HG03280 (cell line): ENCODE results near the gene GRM7.

Experiments
- ATAC-seq: cut with Tn5 transposase; IDR thresholded peaks from one replicate; pipeline ENCODE4 v1.9.1; 2021; ENCODE audit warnings: mild to moderate bottlenecking, moderate library complexity; ENCODE audit not compliant: unreplicated experiment

The GRM7 gene

DNA sequence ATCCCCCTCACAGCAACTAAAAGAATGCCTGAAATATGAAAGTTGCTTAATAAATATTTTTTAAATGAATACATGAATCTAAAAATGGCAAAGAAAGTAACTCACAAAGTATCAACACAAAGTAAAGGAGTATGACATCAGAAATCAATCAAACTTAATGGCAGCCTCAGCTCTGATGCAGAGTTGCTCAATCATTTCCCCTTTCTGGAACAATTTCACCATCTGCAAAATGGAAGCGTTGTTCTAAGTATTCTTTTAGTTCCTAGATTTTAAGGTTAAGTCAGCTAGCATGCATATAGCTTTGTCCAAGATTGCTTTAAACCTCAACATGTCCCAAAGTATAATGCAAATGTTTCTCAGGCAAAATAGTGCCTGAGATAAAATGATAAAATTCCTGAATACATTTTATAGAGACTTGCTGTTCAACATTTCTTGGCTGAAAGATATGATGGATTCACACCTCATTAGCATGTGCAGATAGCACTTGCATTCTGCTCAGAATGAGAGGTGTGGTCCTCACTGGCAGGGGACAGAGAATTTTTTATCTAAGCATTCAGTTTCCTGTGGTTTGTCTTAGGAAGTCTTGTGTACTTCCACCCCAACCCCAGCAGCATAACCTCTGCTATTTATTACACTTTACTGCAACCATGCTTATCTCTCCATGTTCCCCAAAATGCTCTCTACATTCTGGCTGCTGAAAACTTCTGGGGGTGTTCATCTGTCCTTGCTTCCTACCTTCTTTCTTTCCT, 429.3 kb downstream of the GRM7 start:
- no peak for ATAC-seq

DNA sequence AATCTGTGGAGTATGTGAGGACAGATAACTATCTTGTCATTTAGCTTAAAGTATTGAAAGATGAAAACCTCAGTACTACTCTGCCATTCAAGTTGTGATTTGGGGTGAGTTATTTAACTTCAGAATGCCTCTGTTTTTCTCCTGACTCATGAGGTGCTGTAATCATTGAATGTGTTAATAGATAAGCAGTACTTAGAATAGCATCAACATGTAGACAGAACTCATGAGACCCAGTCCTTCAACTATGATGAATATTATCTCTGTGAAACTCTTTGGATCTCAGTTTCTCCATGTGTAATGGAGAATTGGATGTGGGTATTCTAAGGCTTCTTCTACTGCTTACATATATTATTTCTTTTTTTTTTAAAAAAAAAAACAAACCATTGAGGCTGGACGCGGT, 431.4 kb downstream of the GRM7 start:
- no peak for ATAC-seq

DNA sequence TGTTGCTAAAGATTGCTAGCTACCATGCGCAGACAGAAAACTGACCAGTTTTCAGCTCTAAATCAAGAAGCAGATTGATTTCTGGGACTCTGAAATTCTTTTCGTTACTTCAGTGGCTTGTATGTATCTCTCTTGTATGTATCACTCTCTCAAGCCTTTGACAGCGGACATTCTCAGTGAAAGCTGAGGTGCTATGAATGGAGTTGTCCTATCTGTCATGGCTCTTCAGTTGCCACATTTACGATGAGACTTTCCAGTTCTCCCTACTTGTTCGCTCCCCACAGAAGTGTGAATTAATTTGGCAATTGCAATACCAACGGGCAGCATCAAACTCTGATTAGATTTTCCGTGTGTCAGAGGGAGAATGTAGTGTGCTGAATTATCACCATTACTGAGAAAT, 432.4 kb downstream of the GRM7 start:
- ATAC-seq, result no peak

DNA sequence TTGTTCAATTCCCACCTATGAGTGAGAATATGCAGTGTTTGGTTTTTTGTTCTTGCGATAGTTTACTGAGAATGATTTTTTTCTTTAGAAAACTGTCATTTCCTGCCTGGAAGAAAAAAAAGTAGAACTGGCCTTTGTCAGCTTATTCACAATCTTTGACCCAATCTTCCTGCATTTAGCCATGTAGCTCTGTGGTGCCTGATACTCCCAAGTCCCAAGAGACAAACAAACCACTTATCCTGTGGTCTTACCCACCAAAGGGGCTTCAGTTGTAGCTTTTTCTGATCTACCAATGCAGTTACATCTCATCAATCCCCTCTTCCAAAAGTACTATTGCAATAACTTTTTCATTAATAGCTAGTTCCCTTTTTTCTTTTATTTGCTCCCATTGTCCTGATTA, 444.6 kb downstream of the GRM7 start:
- ATAC-seq, result no peak

DNA sequence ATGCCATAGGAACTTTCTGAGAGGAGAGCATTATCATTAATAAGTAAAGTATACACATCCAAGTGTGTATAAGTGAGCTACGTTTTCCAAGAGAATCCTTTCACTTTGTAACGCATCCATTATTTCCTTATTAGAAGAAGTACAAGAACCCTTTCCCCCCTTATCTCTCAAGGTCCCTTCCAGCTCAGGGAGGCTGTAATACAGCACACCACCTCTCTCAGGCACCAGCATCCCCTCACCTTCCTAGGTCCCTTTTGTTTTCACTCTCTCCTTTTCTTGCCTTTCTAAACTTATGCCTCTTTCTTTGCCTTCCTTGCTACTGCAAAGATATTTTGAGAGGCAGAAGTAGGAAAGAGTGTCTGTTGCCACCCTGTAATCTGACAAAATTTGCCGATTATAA, 446.0 kb downstream of the GRM7 start:
- ATAC-seq, result no peak

DNA sequence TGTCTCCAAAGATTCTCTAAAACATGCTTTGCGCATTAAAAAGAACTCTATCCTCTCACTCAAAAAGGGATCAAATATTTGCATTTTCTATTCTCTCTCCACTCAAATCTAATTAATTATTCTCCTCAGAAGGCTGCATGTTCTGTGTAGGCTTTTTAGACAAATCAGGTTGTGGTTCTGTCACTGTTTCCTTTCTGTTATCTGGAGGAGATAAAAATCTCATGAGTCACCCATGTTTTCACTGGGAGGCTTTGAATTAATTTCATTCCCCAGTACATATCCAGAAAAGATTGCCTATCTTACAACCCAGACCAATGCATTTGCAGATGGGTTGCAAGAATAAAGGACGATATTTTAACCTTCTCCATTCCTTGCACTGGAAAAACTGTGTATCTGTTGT, 446.5 kb downstream of the GRM7 start:
- no peak for ATAC-seq

DNA sequence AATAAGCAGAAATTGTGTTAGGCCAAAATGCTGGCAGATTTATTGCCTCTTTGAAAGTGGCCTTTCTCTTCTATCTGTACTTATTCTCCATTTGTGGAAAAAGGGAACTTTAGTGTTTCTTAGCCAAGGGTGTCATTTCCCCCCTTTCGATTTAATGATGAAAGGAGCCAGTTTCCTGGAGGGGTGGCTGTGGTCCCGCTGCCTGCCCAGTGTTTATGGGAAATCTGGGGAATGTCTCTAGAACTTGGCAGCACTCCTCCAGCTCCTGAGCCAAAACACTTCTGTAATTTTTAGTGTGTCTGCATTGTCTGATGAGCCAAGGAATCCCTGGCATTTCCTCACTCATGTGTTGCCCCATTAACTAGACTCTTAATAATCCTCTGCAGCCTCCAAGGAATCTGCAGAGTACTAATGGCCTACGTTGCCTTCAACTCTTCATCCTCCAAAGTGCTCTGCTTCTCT, 448.8 kb downstream of the GRM7 start:
- ATAC-seq, result no peak

DNA sequence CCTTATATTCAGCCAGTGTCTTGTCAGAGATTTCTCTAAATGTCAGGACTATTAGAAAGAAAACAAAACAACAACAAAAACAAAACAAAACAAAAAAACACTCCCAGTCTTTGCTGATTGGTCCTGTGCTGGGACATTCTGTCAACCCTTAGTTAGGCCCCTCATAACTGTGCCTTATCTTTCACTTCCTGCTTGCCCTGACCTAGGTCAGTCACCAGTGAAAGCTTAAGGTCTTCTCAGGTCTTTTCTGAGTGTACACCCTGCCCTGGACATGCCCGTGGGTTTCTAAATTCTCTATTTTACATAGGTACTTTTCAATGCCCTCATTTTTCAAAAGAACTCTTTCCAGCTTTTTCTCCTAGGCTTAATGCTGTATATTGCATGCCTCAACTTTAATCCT, 454.1 kb downstream of the GRM7 start:
- no peak for ATAC-seq

DNA sequence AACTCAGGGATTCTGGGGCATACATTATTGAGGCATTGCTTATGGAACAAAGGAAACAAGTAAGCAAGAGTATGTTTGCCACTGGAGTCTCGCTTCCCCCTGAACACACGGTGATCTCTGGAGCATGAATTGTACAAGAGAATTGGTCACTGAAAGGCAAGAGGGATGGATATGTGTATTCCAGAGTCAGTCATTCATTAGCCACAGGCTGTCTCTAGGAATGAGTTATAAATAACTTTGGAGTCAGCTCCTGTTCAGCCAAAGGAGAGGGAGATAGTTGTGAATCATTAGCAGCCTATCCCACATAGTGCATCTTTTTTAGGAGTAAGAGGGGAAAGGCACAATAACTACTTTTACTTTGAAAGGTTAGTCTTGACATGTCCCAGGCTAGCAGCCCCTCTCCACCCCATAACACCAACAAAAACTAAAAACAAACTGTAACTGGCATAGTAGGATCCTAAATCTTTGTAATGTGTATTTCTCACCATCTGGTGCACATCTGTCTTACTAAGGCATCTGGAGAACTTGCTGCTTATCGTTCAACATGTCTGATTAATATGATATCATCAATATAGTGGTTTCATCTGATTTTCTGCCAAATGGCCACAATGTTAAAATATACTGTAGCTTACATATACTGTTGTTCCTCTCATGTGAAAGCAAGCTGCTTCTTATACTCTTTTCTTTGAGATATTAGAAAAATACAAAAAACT, 462.2 kb downstream of the GRM7 start:
- ATAC-seq, result no peak

DNA sequence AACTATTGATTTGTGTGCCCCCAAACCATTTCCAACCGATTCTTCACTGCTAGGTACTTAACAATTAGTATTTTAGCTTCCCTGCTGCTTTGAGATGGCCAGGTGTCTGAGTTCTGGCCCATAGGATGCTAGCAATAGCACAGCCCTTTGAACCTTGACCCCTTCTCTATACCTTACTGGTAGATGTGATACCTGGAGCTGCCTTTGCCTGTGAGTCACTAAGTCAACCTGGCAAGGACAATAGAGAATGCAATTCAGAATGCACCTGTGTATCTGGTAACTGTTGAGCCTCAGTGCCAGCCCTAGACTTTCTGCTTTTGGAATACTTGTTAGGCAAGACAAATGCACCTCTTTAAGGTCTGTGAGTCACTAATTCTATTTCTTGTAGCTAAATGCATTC, 467.4 kb downstream of the GRM7 start:
- ATAC-seq, result no peak

DNA sequence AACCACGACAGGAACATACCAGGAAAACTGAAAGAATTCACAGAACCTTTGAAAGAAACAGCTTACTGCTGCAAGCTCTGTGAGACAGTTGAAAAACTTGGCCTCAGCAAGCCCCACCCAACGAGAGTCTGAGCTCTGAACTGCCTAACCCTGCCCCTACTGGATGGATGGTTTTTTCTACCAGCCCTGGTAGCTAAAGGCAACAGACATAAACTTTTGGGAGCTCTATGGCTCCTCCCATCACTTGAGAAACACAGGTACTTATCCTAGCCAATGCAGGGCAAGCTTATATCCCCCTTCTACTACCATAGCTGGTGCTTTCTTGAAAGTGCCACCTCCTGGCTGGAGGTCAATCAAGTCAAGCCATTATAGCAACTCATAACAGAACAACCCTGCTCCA, 471.8 kb downstream of the GRM7 start:
- no peak for ATAC-seq

DNA sequence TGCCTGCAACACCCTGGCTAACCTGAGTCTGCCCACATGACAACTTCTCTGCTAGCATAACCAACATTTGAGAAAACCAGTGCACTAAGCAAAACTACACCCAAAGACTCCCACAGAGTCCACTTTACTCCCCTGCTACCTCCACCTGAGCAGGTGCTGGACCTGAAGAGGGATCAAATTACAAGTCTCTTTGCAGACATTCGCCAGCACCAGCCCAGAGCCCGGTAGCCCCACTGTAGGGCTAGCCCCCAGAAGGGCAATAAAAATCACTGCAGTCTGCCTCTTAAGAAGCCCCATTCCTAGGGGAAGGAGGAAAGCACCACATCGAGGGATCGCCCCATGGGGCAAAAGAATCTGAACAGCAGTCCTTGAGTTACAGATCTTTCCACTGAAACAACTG, 472.2 kb downstream of the GRM7 start:
- ATAC-seq, result no peak

DNA sequence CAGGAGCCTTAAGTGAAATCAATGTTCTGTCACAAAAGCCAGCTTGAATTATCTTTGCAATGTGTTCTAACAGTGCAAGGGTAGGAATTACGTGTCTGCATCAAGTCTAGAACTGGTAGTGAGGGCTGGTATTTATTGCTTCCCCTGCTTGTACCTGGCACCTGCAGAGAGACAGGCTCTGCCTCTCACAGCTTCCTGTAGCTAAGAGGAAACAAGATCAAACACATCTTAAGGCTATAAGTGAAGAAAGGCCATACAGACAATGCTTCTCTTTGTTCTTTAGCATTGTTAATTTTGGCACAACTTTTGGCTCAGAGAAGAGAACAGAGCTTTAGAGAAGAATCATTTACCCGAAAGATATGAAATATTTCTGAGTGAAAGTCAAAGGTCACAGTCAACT, 479.9 kb downstream of the GRM7 start:
- ATAC-seq, result no peak

DNA sequence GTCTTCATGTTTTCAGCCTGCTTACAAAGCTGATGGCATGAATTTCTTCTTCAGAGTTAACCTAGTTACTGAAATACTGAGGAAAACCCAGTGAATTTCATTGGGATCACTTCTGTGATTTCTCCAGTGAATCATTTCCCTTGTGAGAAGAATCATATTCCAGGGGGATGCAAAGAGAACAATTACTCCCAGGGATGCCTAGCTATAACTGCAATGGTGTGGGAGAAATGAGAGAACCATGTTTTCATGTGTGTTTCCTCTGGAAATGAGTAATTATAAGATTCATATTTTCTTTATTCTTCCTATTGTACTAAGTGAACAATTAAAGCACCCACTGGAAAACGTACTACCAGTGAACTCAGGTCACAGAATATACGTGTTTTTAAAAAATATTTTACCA, 485.4 kb downstream of the GRM7 start:
- ATAC-seq, result no peak

DNA sequence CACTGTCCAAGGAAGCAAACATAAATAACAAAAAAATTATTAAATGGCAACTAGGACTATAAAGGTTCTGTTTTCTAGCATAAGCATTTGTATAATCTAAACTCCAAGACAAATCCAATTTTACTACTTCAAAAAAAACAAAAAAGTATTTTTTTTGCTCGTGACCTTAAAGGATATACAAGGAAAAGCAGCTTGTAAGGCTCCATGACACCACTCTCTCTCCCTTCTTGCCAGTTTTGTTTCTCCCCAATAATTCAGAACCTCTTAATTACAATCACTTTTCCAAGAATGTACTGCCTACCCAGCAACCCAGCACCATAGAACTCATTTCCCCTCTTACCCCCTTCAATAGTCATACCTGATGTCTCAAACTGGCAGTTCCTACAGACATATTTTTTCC, 496.2 kb downstream of the GRM7 start:
- ATAC-seq, result no peak

DNA sequence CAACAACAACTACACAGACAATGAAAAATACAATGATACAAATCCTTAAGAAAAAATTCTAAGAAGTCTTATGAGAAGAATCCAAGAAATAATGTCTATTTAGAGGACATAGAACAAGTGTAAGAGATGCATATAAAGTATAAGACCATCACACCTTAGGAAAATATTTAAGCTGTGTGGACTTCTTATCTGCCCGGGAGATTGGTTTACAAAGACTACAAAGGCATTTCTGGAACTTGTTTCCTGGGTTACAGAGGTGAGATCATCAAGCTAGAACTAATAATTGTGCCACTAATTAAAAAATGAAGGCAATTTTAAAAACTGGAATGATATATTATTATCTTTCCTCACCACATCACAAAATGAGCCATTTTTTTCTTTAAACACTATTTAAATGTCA, 507.1 kb downstream of the GRM7 start:
- no peak for ATAC-seq

DNA sequence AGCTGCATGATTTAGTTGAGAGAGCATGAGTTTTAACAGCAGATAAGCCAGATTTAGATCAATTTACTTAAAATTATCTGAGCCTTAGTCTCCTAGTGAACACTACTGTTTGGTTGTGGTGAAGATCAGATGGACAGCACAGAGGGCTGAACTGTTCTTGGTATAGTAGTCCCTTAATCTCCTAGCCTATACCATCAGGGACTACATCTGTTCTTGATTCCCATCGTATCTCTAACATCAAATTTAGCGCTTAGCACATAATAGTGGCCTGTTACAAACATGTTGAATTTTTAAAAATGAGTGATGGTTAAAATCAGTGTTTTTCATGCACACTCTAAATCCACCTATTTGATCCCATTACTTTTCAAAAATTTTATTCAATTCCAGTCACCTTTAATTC, 507.7 kb downstream of the GRM7 start:
- ATAC-seq, result no peak

DNA sequence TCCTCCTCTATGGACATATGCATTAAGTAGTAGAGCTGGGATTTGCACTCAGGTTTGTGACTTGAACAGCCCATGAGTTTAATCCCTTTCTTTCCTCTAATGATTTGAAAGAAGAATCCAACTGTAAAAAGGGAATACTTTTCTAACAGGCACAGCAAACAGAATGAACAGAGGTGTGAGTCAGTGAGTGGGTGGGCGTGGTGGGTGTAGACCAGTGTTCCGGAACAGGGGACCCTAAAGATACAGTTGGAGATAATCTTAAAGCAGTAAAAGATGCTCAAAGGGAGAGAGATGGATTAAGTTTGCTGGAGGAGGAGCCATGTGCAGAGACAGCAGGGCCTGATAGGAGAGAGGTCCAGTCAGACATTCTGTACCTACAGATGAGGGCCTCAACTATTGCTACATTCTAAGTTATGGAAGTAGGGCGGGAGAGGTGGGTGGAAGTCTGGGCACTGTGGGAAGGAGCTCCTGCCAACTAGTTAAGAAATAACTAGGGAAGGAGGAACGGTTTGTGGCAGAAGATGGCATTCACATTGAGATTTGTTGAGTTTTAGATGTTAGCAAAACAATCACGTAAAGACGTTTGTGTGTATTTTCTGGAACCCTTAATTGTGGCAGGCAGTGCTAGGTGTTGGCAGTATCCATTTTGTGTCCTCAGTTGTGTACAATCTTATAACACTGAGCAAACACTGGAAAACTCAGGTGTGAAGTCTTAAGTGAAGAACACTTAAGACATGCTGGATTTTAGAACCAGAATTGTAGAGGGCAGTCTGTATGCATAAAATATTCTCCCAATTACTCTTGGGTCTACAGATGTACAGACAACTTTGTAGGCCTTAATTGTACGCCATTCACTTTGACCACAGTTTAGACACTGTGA, 511.0 kb downstream of the GRM7 start:
- no peak for ATAC-seq

DNA sequence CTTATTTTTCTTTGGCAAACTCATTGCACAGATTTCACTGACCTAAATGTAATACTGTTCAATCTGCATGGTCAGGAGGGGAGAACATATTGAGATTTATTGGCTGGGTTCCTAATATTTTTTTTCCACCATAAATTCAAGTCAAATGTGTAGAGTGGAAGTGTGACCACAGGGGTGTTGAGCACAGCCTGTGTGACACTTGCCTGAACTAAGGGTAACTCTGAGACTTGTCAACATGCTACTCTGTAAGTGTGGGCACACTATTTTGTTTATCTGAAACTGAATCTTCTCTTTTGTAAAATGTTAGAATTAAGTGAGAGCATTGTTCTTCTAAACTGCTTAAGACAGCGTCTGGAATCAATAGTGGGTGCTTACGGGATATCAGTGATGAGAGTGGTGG, 516.2 kb downstream of the GRM7 start:
- no peak for ATAC-seq

DNA sequence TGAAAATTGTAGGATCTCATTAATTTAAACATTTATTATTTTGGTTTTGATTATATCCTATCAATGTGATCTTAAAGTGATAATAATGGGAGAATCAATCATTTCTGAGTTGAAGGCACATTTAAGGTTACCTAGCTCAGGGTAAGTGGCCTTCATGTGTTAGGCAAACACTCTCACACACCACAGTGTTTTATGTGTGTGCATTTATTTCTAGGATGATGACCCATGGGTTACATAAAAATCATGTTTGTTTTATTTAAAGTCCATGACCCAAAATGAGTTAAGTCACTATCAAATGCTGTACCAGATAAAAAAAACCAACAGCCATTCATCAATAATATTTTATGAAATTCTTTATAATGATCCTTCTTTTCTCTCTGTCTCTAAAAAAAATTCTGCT, 520.8 kb downstream of the GRM7 start:
- no peak for ATAC-seq

DNA sequence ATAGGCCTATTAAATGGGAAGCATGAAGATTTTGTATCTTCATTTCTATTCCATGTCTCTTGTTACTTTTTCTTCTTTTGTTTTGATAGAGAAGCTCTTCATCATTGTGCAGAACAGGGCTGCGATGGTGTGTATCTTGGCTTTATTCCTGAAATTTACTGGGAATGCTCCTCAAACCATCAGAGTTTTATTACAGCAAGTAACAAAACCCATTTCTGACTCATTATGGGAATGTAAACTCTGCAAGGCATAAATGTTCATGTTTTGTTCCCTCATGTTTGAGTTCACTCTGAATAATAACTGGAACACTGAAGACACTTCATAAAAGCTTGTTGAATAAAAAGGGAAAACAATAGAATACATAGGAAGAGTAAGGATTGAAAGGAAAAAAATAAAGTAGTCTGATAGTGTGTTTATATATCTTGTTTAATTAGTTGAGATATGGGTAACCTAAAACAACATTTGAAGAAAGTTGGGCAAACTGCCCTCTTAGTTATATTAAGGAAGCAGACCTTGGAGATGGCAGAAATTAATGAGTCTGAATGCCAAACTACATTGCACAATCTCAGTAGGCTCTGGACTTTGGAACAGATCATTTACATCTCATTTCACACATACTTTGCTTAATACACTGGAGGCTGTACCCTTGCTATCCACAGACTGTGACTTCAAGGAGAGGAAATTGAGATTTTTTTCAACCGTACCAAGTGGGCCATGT, 521.5 kb downstream of the GRM7 start:
- no peak for ATAC-seq
